GM23338 (cell line): ENCODE results near the gene SENP6. TPM values are rescaled to one million over a fixed set of nuclear protein-coding genes. Genes with fewer than 3 reads are reported as not detected.

Source experiments
- ATAC-seq: fragments of 200-7000 bp; cut with Tn5 transposase; 3 replicates; pipeline ENCODE4 v1.9.1; 2020
- DNase-seq: peaks from one replicate; pipeline ENCODE4 v3.0.0-alpha.2; 2015; ENCODE audit warnings: low spot score
- H2AFZ ChIP-seq: fragments of 200-600 bp; sonication (generic); 2 replicates; pipeline ENCODE4 v1.8.0; 2016; ENCODE audit warnings: antibody characterized with exemption, mild to moderate bottlenecking, moderate library complexity
- H3F3A ChIP-seq: fragments of 200-600 bp; sonication (generic); replicated peaks from 2 replicates; pipeline ENCODE4 v1.8.0; 2017; ENCODE audit warnings: antibody characterized with exemption, mixed run types, low read depth
- H3K27ac ChIP-seq: fragments of 200-600 bp; sonication (generic); 2 replicates; pipeline ENCODE4 v1.6.1; 2016; ENCODE audit warnings: low read depth
- H3K27me3 ChIP-seq: fragments of 200-600 bp; sonication (generic); 2 replicates; pipeline ENCODE4 v1.8.0; 2016; ENCODE audit warnings: mild to moderate bottlenecking, mixed run types, moderate library complexity; ENCODE audit not compliant: insufficient read depth
- H3K36me3 ChIP-seq: fragments of 200-600 bp; sonication (generic); 2 replicates; pipeline ENCODE4 v1.8.0; 2016; ENCODE audit warnings: mild to moderate bottlenecking; ENCODE audit not compliant: insufficient read depth
- H3K4me1 ChIP-seq: fragments of 200-600 bp; sonication (generic); 2 replicates; pipeline ENCODE4 v1.8.0; 2016; ENCODE audit warnings: mild to moderate bottlenecking, moderate library complexity; ENCODE audit not compliant: insufficient read depth
- H3K4me2 ChIP-seq: fragments of 200-600 bp; sonication (generic); 2 replicates; pipeline ENCODE4 v1.7.1; 2017; ENCODE audit warnings: mixed run types
- H3K4me3 ChIP-seq: fragments of 200-600 bp; sonication (generic); 2 replicates; pipeline ENCODE4 v1.6.1; 2016; ENCODE audit warnings: mixed run types
- H3K79me2 ChIP-seq: fragments of 200-600 bp; sonication (generic); replicated peaks from 2 replicates; pipeline ENCODE4 v1.8.0; 2017; ENCODE audit warnings: mild to moderate bottlenecking; ENCODE audit not compliant: insufficient read depth
- H3K9me2 ChIP-seq: fragments of 200-600 bp; sonication (generic); 2 replicates; pipeline ENCODE4 v1.8.0; 2017; ENCODE audit not compliant: insufficient read depth
- H4K20me1 ChIP-seq: fragments of 200-600 bp; sonication (generic); replicated peaks from 2 replicates; pipeline ENCODE4 v1.8.0; 2017; ENCODE audit warnings: mild to moderate bottlenecking; ENCODE audit not compliant: insufficient read depth
- H3K27ac Mint-ChIP-seq: 2 replicates; pipeline ENCODE4 v1.8.0; 2020; ENCODE audit warnings: inconsistent platforms, mild to moderate bottlenecking, moderate library complexity, mixed read lengths
- H3K27me3 Mint-ChIP-seq: 3 replicates; pipeline ENCODE4 v1.8.0; 2022; ENCODE audit warnings: low read depth, mild to moderate bottlenecking, moderate library complexity, mixed read lengths, inconsistent platforms; ENCODE audit not compliant: insufficient read depth, poor library complexity
- H3K36me3 Mint-ChIP-seq: 3 replicates; pipeline ENCODE4 v1.8.0; 2021; ENCODE audit warnings: low read depth, mild to moderate bottlenecking, inconsistent platforms, moderate library complexity, mixed read lengths
- H3K4me1 Mint-ChIP-seq: 3 replicates; pipeline ENCODE4 v1.8.0; 2020; ENCODE audit warnings: mild to moderate bottlenecking, inconsistent platforms, mixed read lengths
- H3K4me3 Mint-ChIP-seq: 3 replicates; pipeline ENCODE4 v1.8.0; 2021; ENCODE audit warnings: moderate library complexity, mild to moderate bottlenecking, inconsistent platforms, mixed read lengths
- H3K9me3 Mint-ChIP-seq: 3 replicates; pipeline ENCODE4 v1.8.0; 2020; ENCODE audit warnings: moderate library complexity, mild to moderate bottlenecking, inconsistent platforms, mixed read lengths
- CREB1 ChIP-seq: fragments of 250-450 bp; sonication (Bioruptor Pico); IDR thresholded peaks from 2 replicates; pipeline ENCODE4 v1.5.0; 2020; ENCODE audit warnings: low read depth, mild to moderate bottlenecking, moderate library complexity
- CTCF ChIP-seq, 2 experiments: fragments of 200-600 bp in 1 of 2; sonication (generic) in 1 of 2; conservative IDR thresholded peaks; 2 replicates each; pipeline versions ENCODE4 v1.5.1 to v1.6.1; 2016 to 2017; ENCODE audit warnings: antibody characterized with exemption in 2 of 2, low read depth in 2 of 2, mild to moderate bottlenecking in 2 of 2, moderate library complexity in 1 of 2
- ETS1 ChIP-seq: IDR thresholded peaks from 2 replicates; pipeline ENCODE4 v1.6.1; 2016; ENCODE audit warnings: antibody characterized with exemption
- EZH2 ChIP-seq: fragments of 200-600 bp; sonication (generic); IDR thresholded peaks from one replicate; pipeline ENCODE4 v1.8.0; 2017; ENCODE audit warnings: antibody characterized with exemption, mild to moderate bottlenecking, low read depth; ENCODE audit not compliant: unreplicated experiment
- EZH2phosphoT487 ChIP-seq: fragments of 200-600 bp; sonication (generic); IDR thresholded peaks from one replicate; pipeline ENCODE4 v1.8.1; 2018; ENCODE audit warnings: antibody characterized with exemption; ENCODE audit not compliant: unreplicated experiment
- JUNB ChIP-seq: IDR thresholded peaks from one replicate; pipeline ENCODE4 v1.6.1; 2016; ENCODE audit warnings: antibody characterized with exemption; ENCODE audit not compliant: unreplicated experiment
- NANOG ChIP-seq: IDR thresholded peaks from 2 replicates; pipeline ENCODE4 v1.6.1; 2016; ENCODE audit warnings: antibody characterized with exemption, borderline replicate concordance
- REST ChIP-seq: IDR thresholded peaks from one replicate; pipeline ENCODE4 v1.6.1; 2018; ENCODE audit warnings: antibody characterized with exemption; ENCODE audit not compliant: unreplicated experiment
- STAT1 ChIP-seq: IDR thresholded peaks from one replicate; pipeline ENCODE4 v1.6.1; 2016; ENCODE audit warnings: antibody characterized with exemption; ENCODE audit not compliant: unreplicated experiment
- ZNF114 ChIP-seq: fragments of 250-450 bp; sonication (Bioruptor Pico); IDR thresholded peaks from 2 replicates; pipeline ENCODE4 v1.5.0; 2020; ENCODE audit warnings: mild to moderate bottlenecking, moderate library complexity
- ZNF331 ChIP-seq: fragments of 250-450 bp; sonication (Bioruptor Pico); IDR thresholded peaks from 2 replicates; pipeline ENCODE4 v1.5.0; 2020; ENCODE audit warnings: low read depth, mild to moderate bottlenecking, moderate library complexity
- polyA plus RNA-seq: library from polyadenylated mRNA; unstranded; fragments of >200 nt; fragmentation: Nextera tagmentation; extraction: Ambion mirVana; gene quantifications from 2 replicates; pipeline ENCODE4 v1.2.1, GENCODE V29; 2016
- total RNA-seq: library from RNA; depleted of rRNA; stranded (reverse); fragments of >200 nt; shearing (Covaris generic); gene quantifications from 2 replicates; pipeline ENCODE4 v1.2.3, GENCODE V29; 2014

The SENP6 gene
- total and polyA plus RNA-seq, 2 experiments from 2014 or later: 66.6 to 114 TPM

GRCh38 chr6:75618437-75618836, 16.8 kb downstream of the SENP6 start:
- Histone ChIP-seq H3K9me2 (no peaks in the 10 kb centered on the region), H3K36me3 (no peaks in the 10 kb centered on the region), H3K4me3 (no peak overlapping the region), H3K4me2 (no peak overlapping the region), H3F3A (no peaks in the 10 kb centered on the region), H2AFZ (no peak overlapping the region), H3K27me3 (no peaks in the 10 kb centered on the region), H3K79me2 (peaks cover 100% of the 10 kb centered on the region), H3K4me1 (0 out of 2 replicates have a peak, but pooled peaks cover 6% of the 10 kb centered on the region), H3K27ac (no peak overlapping the region), H4K20me1 (peaks cover 35% of the 10 kb centered on the region)
- Mint-ChIP-seq H3K4me1 (peaks cover 9% of the 10 kb centered on the region), H3K36me3 (peaks cover 34% of the 10 kb centered on the region), H3K9me3 (peaks cover 16% of the 10 kb centered on the region; the same call in 2 of the 3 replicates), H3K27me3 (peaks cover 2% of the 10 kb centered on the region), H3K4me3 (no peak overlapping the region), H3K27ac (no peak overlapping the region)
- no peak for DNase-seq
- ATAC-seq: no peak
- TF ChIP-seq CREB1 (no peak), NANOG (no peak), ETS1 (no peak), ZNF114 (no peak), JUNB (no peak), EZH2 (no peak), REST (no peak), EZH2phosphoT487 (no peak), ZNF331 (no peak), CTCF (conservative IDR thresholded peaks at IDR 0.05; ENCODE audit: low read depth in 2 of 2) (no peak), STAT1 (no peak)
